Smooth muscle cell (in vitro differentiated cells): ENCODE measurements around the gene IL10RA. TPM values are rescaled to one million over a fixed set of nuclear protein-coding genes. Genes with fewer than 3 reads are reported as not detected.

Experiments
- DNase-seq: peaks from one replicate; lab custom pipeline; 2025; ENCODE audit not compliant: unreplicated experiment; lab: John Stamatoyannopoulos, UW
- H2AFZ ChIP-seq: fragments of 200-600 bp; sonication (generic); 2 replicates; pipeline ENCODE4 v1.6.0; 2016; ENCODE audit warnings: antibody characterized with exemption, low read depth, mild to moderate bottlenecking
- H3F3A ChIP-seq: fragments of 200-600 bp; sonication (generic); 2 replicates; pipeline ENCODE4 v1.6.0; 2017; ENCODE audit warnings: antibody characterized with exemption, low read depth
- H3K27ac ChIP-seq: fragments of 200-600 bp; sonication (generic); 2 replicates; pipeline ENCODE4 v1.5.1; 2016; ENCODE audit warnings: low read depth, mild to moderate bottlenecking
- H3K27me3 ChIP-seq: fragments of 200-600 bp; sonication (generic); 2 replicates; pipeline ENCODE4 v1.6.1; 2016; ENCODE audit warnings: low read depth, mild to moderate bottlenecking
- H3K36me3 ChIP-seq: fragments of 200-600 bp; sonication (generic); 2 replicates; pipeline ENCODE4 v1.5.1; 2016; ENCODE audit warnings: low read depth
- H3K4me1 ChIP-seq: fragments of 200-600 bp; sonication (generic); 2 replicates; pipeline ENCODE4 v1.5.1; 2016; ENCODE audit warnings: low read depth
- H3K4me2 ChIP-seq: fragments of 200-600 bp; sonication (generic); 2 replicates; pipeline ENCODE4 v1.6.0; 2016; ENCODE audit warnings: mild to moderate bottlenecking
- H3K4me3 ChIP-seq: fragments of 200-600 bp; sonication (generic); 2 replicates; pipeline ENCODE4 v1.5.1; 2016; ENCODE audit warnings: mild to moderate bottlenecking
- H3K79me2 ChIP-seq: fragments of 200-600 bp; sonication (generic); 2 replicates; pipeline ENCODE4 v1.6.0; 2016; ENCODE audit warnings: low read depth, mild to moderate bottlenecking
- H3K9ac ChIP-seq: fragments of 200-600 bp; sonication (generic); 2 replicates; pipeline ENCODE4 v1.6.0; 2016; ENCODE audit warnings: low read depth
- H3K9me3 ChIP-seq: fragments of 200-600 bp; sonication (generic); replicated peaks from 2 replicates; pipeline ENCODE4 v1.5.1; 2016; ENCODE audit warnings: low read depth
- H4K20me1 ChIP-seq: fragments of 200-600 bp; sonication (generic); 2 replicates; pipeline ENCODE4 v1.6.0; 2016; ENCODE audit warnings: low read depth
- WGBS: methylation state at CpG from one replicate; pipeline ENCODE4 v1.1.7; 2016; ENCODE audit warnings: low lambda C conversion rate; 5-methylcytosine and 5-hydroxymethylcytosine counted together
- polyA plus RNA-seq: library from polyadenylated mRNA; unstranded; fragments of >200 nt; fragmentation: Nextera tagmentation; extraction: Ambion mirVana; gene quantifications from 2 replicates; pipeline ENCODE4 v1.2.1, GENCODE V29; 2016
- total RNA-seq: library from RNA; depleted of rRNA; stranded (reverse); fragments of >200 nt; gene quantifications from 2 replicates; pipeline ENCODE4 v1.2.3, GENCODE V29; 2014
- TF ChIP-seq, protein P1 (sequence below): fragments of 200-600 bp; sonication (generic); IDR thresholded peaks from 2 replicates; pipeline ENCODE4 v1.5.1; 2017; ENCODE audit warnings: borderline replicate concordance, mild to moderate bottlenecking, antibody characterized with exemption; ENCODE audit not compliant: insufficient read depth, poor library complexity, severe bottlenecking

Gene IL10RA
- total and polyA plus RNA-seq, 2 experiments from 2014 or later, result 0.07 to 0.18 TPM

GRCh38 chr11:118004543-118005223 is 18.5 kb downstream of the IL10RA start:
- Histone ChIP-seq H3K4me1 (peaks cover 13% of the 10 kb centered on the region), H3F3A (peaks cover 8% of the 10 kb centered on the region), H3K27ac (no peak overlapping the region), H3K4me2 (no peak overlapping the region), H2AFZ (no peak overlapping the region), H3K4me3 (no peak overlapping the region), H3K9ac (no peak overlapping the region), H3K9me3 (no peaks in the 10 kb centered on the region), H4K20me1 (no peaks in the 10 kb centered on the region), H3K79me2 (no peaks in the 10 kb centered on the region), H3K27me3 (peaks cover 9% of the 10 kb centered on the region), H3K36me3 (no peaks in the 10 kb centered on the region)
- DNase-seq, result no peak
- WGBS, result 95% methylated on average over 7 of the region's 7 CpGs
- TF ChIP-seq, protein P1, sequence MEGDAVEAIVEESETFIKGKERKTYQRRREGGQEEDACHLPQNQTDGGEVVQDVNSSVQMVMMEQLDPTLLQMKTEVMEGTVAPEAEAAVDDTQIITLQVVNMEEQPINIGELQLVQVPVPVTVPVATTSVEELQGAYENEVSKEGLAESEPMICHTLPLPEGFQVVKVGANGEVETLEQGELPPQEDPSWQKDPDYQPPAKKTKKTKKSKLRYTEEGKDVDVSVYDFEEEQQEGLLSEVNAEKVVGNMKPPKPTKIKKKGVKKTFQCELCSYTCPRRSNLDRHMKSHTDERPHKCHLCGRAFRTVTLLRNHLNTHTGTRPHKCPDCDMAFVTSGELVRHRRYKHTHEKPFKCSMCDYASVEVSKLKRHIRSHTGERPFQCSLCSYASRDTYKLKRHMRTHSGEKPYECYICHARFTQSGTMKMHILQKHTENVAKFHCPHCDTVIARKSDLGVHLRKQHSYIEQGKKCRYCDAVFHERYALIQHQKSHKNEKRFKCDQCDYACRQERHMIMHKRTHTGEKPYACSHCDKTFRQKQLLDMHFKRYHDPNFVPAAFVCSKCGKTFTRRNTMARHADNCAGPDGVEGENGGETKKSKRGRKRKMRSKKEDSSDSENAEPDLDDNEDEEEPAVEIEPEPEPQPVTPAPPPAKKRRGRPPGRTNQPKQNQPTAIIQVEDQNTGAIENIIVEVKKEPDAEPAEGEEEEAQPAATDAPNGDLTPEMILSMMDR, result no peak

DNA sequence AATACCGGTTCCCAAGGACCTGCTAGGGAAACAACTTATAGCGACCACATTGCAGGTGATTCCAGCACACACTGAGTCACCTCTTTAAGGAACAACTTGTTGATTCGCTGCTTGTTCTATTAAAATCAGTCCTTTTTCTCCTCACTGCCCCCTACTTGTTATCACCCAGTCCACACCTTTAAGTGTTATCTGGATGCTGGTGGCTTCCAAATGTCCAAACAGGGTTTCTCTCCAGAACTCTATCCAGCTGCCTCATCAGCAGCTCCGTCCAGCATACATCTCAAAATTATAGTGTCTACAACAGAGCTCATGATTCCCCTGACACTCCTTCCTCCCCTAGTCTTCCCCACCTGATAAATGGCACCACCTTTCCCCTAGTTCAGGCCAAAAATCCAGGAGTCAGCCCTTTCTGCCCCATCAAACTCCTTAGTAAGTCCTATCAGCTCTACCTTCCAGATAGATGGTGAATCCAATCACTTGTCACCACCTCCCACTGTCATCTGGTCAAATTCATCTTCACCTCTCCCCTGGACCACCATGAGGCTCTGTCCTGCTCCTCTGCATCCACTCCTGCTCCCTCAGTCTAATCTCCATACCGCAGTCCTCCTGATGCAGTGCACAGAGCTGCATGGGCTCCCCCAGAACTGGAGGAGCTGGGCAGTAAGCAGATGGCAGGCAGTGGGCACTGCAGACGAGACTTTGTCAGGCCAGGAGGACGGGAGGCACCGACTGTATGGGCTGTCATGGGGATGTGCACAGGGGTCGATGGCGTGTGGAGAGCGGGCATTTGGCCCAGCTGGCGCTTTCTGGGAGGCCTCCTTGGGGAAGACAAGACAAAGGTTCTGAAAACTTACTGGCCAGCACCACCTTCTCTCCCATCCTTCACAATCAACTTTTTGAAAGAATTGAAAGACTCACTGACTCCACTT is 19.3 kb downstream of the IL10RA start:
- Histone ChIP-seq H3K4me3 (no peak overlapping the region), H3K27ac (no peak overlapping the region), H3K79me2 (no peaks in the 10 kb centered on the region), H3K9me3 (no peaks in the 10 kb centered on the region), H4K20me1 (no peaks in the 10 kb centered on the region), H3K4me1 (peaks cover 13% of the 10 kb centered on the region), H3F3A (peaks cover 8% of the 10 kb centered on the region), H2AFZ (no peak overlapping the region), H3K9ac (no peak overlapping the region), H3K4me2 (no peak overlapping the region), H3K36me3 (no peaks in the 10 kb centered on the region), H3K27me3 (peaks cover 9% of the 10 kb centered on the region)
- WGBS, result 89% methylated on average over 12 of the region's 12 CpGs
- TF ChIP-seq, protein P1, result no peak
- DNase-seq, result no peak

GRCh38 chr11:118006153-118006534 is 19.9 kb downstream of the IL10RA start:
- no peak overlapping the region for H3K9ac ChIP-seq
- WGBS, result 97% methylated on average over 4 of the region's 4 CpGs
- no peaks in the 10 kb centered on the region for H4K20me1 ChIP-seq
- no peak overlapping the region for H2AFZ ChIP-seq
- H3K4me3 ChIP-seq, result no peak overlapping the region
- DNase-seq, result no peak
- peaks cover 9% of the 10 kb centered on the region for H3K27me3 ChIP-seq
- H3K4me1 ChIP-seq, result peaks cover 13% of the 10 kb centered on the region
- peaks cover 8% of the 10 kb centered on the region for H3F3A ChIP-seq
- H3K27ac ChIP-seq, result no peak overlapping the region
- H3K4me2 ChIP-seq, result no peak overlapping the region
- H3K36me3 ChIP-seq, result no peaks in the 10 kb centered on the region
- H3K9me3 ChIP-seq, result no peaks in the 10 kb centered on the region
- TF ChIP-seq, protein P1, result no peak
- H3K79me2 ChIP-seq, result no peaks in the 10 kb centered on the region
